IMR-90 (cell line): ENCODE measurements around the gene PCK2. TPM values are rescaled to one million over a fixed set of nuclear protein-coding genes. Genes with fewer than 3 reads are reported as not detected.

Experiments
- ATAC-seq: fragments of 200-7000 bp; cut with Tn5 transposase; 2 replicates; pipeline ENCODE4 v1.9.1; 2020; ENCODE audit warnings: low read depth, mild to moderate bottlenecking, moderate library complexity
- BruUV-seq: library from RNA; stranded (reverse); fragments of 400-500 nt; replicated peaks from 2 replicates; lab custom pipeline; 2021; lab: Mats Ljungman, UMichigan
- CTCF ChIA-PET: fragments of 300-600 bp; formaldehyde crosslinking; extraction: SDS; loops from one replicate; lab custom pipeline; 2021; ENCODE audit warnings: antibody characterized with exemption; lab: Yijun Ruan, JAX
- POLR2A ChIA-PET: fragments of 300-600 bp; sonication (Branson Sonifier 250); formaldehyde crosslinking; loops from one replicate; lab custom pipeline; 2022; ENCODE audit warnings: antibody characterized with exemption; ENCODE audit not compliant: unreplicated experiment; lab: Charles Lee
- DNase-seq: peaks from one replicate; pipeline ENCODE4 v3.0.0; 2013
- H2AFZ ChIP-seq: replicated peaks from 2 replicates; pipeline ENCODE3; 2013; ENCODE audit warnings: low read length, mild to moderate bottlenecking; ENCODE audit not compliant: poor library complexity
- H2AK5ac ChIP-seq: 2 replicates; pipeline ENCODE4 v1.6.1; 2013; ENCODE audit warnings: low read depth, low read length, inconsistent platforms
- H2AK9ac ChIP-seq: replicated peaks from 2 replicates; pipeline ENCODE3; 2013; ENCODE audit warnings: mild to moderate bottlenecking, low read depth, low read length, moderate library complexity; ENCODE audit not compliant: poor library complexity
- H2BK120ac ChIP-seq: 2 replicates; pipeline ENCODE4 v1.6.1; 2013; ENCODE audit warnings: low read depth, low read length, inconsistent platforms
- H2BK15ac ChIP-seq: 3 replicates; pipeline ENCODE4 v1.6.1; 2013; ENCODE audit warnings: low read depth, low read length, inconsistent platforms
- H2BK20ac ChIP-seq: 2 replicates; pipeline ENCODE4 v1.6.1; 2013; ENCODE audit warnings: low read depth, mild to moderate bottlenecking, inconsistent platforms, low read length, moderate library complexity
- H2BK5ac ChIP-seq: 2 replicates; pipeline ENCODE4 v1.6.1; 2013; ENCODE audit warnings: mild to moderate bottlenecking, low read depth, low read length, inconsistent platforms; ENCODE audit not compliant: poor library complexity, severe bottlenecking
- H3K14ac ChIP-seq: replicated peaks from 2 replicates; pipeline ENCODE4 v1.6.1; 2013; ENCODE audit warnings: low read depth, low read length, inconsistent platforms
- H3K18ac ChIP-seq: 2 replicates; pipeline ENCODE4 v1.6.1; 2013; ENCODE audit warnings: low read depth, low read length, control low read depth
- H3K23ac ChIP-seq: 2 replicates; pipeline ENCODE4 v1.6.1; 2013; ENCODE audit warnings: low read depth, low read length, inconsistent platforms
- H3K27ac ChIP-seq: 2 replicates; pipeline ENCODE4 v1.5.1; 2013; ENCODE audit warnings: mild to moderate bottlenecking, control low read depth, low read length; ENCODE audit not compliant: insufficient read depth
- H3K27me3 ChIP-seq: 2 replicates; pipeline ENCODE4 v1.6.1; 2013; ENCODE audit warnings: low read length; ENCODE audit not compliant: control insufficient read depth, insufficient read depth
- H3K36me3 ChIP-seq: 2 replicates; pipeline ENCODE4 v1.6.1; 2013; ENCODE audit warnings: low read length, mixed read lengths; ENCODE audit not compliant: control insufficient read depth, insufficient read depth
- H3K4ac ChIP-seq: 2 replicates; pipeline ENCODE4 v1.6.1; 2013; ENCODE audit warnings: low read depth, low read length, inconsistent platforms
- H3K4me1 ChIP-seq: 2 replicates; pipeline ENCODE4 v1.6.1; 2013; ENCODE audit warnings: low read length, mixed read lengths; ENCODE audit not compliant: control insufficient read depth, insufficient read depth
- H3K4me2 ChIP-seq: 2 replicates; pipeline ENCODE4 v1.6.1; 2013; ENCODE audit warnings: low read depth, mild to moderate bottlenecking, control low read depth, low read length, moderate library complexity
- H3K4me3 ChIP-seq: 2 replicates; pipeline ENCODE4 v1.5.1; 2013; ENCODE audit warnings: low read depth, mild to moderate bottlenecking, control low read depth, low read length, moderate library complexity; ENCODE audit not compliant: insufficient read depth
- H3K56ac ChIP-seq: 2 replicates; pipeline ENCODE4 v1.6.1; 2013; ENCODE audit warnings: low read length, inconsistent platforms; ENCODE audit not compliant: insufficient read depth; ENCODE audit errors: extremely low read depth
- H3K79me1 ChIP-seq, 2 experiments: 2 replicates each; pipeline ENCODE4 v1.6.1; 2013; ENCODE audit warnings: low read length in 2 of 2, inconsistent platforms in 1 of 2, low read depth in 1 of 2
- H3K9ac ChIP-seq: 2 replicates; pipeline ENCODE4 v1.6.1; 2013; ENCODE audit warnings: low read depth, low read length, control low read depth
- H3K9me1 ChIP-seq: 2 replicates; pipeline ENCODE4 v1.6.1; 2013; ENCODE audit warnings: low read length, inconsistent platforms; ENCODE audit not compliant: insufficient read depth
- H3K9me3 ChIP-seq: 2 replicates; pipeline ENCODE4 v1.6.1; 2013; ENCODE audit warnings: low read length; ENCODE audit not compliant: control insufficient read depth, insufficient read depth
- H4K20me1 ChIP-seq: 2 replicates; pipeline ENCODE4 v1.6.1; 2013; ENCODE audit warnings: low read length, inconsistent platforms; ENCODE audit not compliant: insufficient read depth
- H4K5ac ChIP-seq: 2 replicates; pipeline ENCODE4 v1.6.1; 2013; ENCODE audit warnings: mild to moderate bottlenecking, low read depth, low read length, control low read depth
- H4K8ac ChIP-seq, 2 experiments: 2 replicates each; pipeline ENCODE4 v1.6.1; 2013; ENCODE audit warnings: low read depth in 2 of 2, low read length in 2 of 2, control low read depth in 1 of 2, inconsistent platforms in 1 of 2
- H4K91ac ChIP-seq: 2 replicates; pipeline ENCODE4 v1.6.1; 2013; ENCODE audit warnings: low read depth, low read length, inconsistent platforms; ENCODE audit not compliant: insufficient read depth
- BHLHE40 ChIP-seq: fragments of 150-350 bp; IDR thresholded peaks from 2 replicates; pipeline ENCODE4 v1.6.1; 2016; ENCODE audit warnings: mild to moderate bottlenecking, low read depth, low read length
- CEBPB ChIP-seq: IDR thresholded peaks from 2 replicates; pipeline ENCODE4 v1.6.1; 2012; ENCODE audit warnings: low read depth, low read length, improper control_type of control experiment
- CHD1 ChIP-seq: IDR thresholded peaks from 2 replicates; pipeline ENCODE4 v1.6.1; 2012; ENCODE audit warnings: low read depth, low read length, improper control_type of control experiment
- CTCF ChIP-seq: conservative IDR thresholded peaks from 2 replicates; pipeline ENCODE4 v1.5.1; 2012; ENCODE audit warnings: mild to moderate bottlenecking, low read depth, low read length, improper control_type of control experiment
- ELK1 ChIP-seq: fragments of 150-350 bp; IDR thresholded peaks from 2 replicates; pipeline ENCODE4 v1.6.1; 2016; ENCODE audit warnings: low read depth, mild to moderate bottlenecking, low read length, moderate library complexity, borderline replicate concordance
- FOS ChIP-seq: fragments of 150-350 bp; IDR thresholded peaks from 2 replicates; pipeline ENCODE4 v1.6.1; 2016; ENCODE audit warnings: low read depth, low read length
- MAFK ChIP-seq: IDR thresholded peaks from 2 replicates; pipeline ENCODE4 v1.6.1; 2012; ENCODE audit warnings: low read depth, low read length, improper control_type of control experiment
- MAZ ChIP-seq: IDR thresholded peaks from 2 replicates; pipeline ENCODE4 v1.6.1; 2012; ENCODE audit warnings: low read depth, mild to moderate bottlenecking, low read length, improper control_type of control experiment, moderate library complexity, borderline replicate concordance
- MXI1 ChIP-seq: IDR thresholded peaks from 2 replicates; pipeline ENCODE4 v1.6.1; 2012; ENCODE audit warnings: low read depth, mild to moderate bottlenecking, low read length, moderate library complexity, borderline replicate concordance
- NFE2L2 ChIP-seq: fragments of 150-350 bp; IDR thresholded peaks from 2 replicates; pipeline ENCODE4 v1.6.1; 2016; ENCODE audit warnings: low read depth, mild to moderate bottlenecking, low read length
- POLR2A ChIP-seq: IDR thresholded peaks from 2 replicates; pipeline ENCODE4 v1.6.1; 2012; ENCODE audit warnings: mild to moderate bottlenecking, low read depth, low read length
- RAD21 ChIP-seq: IDR thresholded peaks from 2 replicates; pipeline ENCODE4 v1.6.1; 2012; ENCODE audit warnings: low read length, improper control_type of control experiment
- RCOR1 ChIP-seq: IDR thresholded peaks from 2 replicates; pipeline ENCODE4 v1.6.1; 2012; ENCODE audit warnings: mild to moderate bottlenecking, low read length, improper control_type of control experiment; ENCODE audit not compliant: insufficient replicate concordance
- RFX5 ChIP-seq: IDR thresholded peaks from 2 replicates; pipeline ENCODE4 v1.8.0; 2012; ENCODE audit warnings: low read depth, mild to moderate bottlenecking, low read length, moderate library complexity
- SMC3 ChIP-seq: fragments of 150-350 bp; IDR thresholded peaks from 2 replicates; pipeline ENCODE4 v1.6.1; 2016; ENCODE audit warnings: low read depth, mild to moderate bottlenecking, antibody characterized with exemption, low read length, moderate library complexity
- USF2 ChIP-seq: fragments of 150-350 bp; IDR thresholded peaks from 2 replicates; pipeline ENCODE4 v1.6.1; 2017; ENCODE audit warnings: mild to moderate bottlenecking, antibody characterized with exemption, low read length, low read depth
- WGBS, 2 experiments: methylation state at CpG; one replicate each; pipeline versions ENCODE4 v1.1.5 to v1.1.7; 2013; ENCODE audit warnings: missing lambda C conversion rate in 2 of 2; ENCODE audit not compliant: insufficient read length in 1 of 2; ENCODE audit errors: extremely low coverage in 2 of 2; 5-methylcytosine and 5-hydroxymethylcytosine counted together
- dilution Hi-C: fragments of 300-500 bp; cut with HindIII; formaldehyde crosslinking; loops from one replicate; pipeline ENCODE4 v1.14.3; 2018; ENCODE audit warnings: low sequenced_read_pairs; ENCODE audit not compliant: unreplicated experiment
- in situ Hi-C: fragments of 300-500 bp; cut with MboI; formaldehyde crosslinking; loops from 3 replicates; pipeline ENCODE4 v1.14.3; 2019; ENCODE audit warnings: low sequenced_read_pairs, inconsistent platforms, mixed read lengths
- intact Hi-C: fragments of 100-400 bp; cut with micrococcal nuclease; formaldehyde crosslinking; loops from 2 replicates; pipeline ENCODE4 v1.10.0; 2022
- polyA plus RNA-seq, 3 experiments: library from polyadenylated mRNA; depleted of rRNA; stranded (reverse); fragments of >200 nt; gene quantifications; 2 replicates each; pipeline ENCODE4 v1.2.3, GENCODE V29; 2012; ENCODE audit warnings: low replicate concordance in 1 of 3
- total RNA-seq: library from RNA; depleted of rRNA; stranded (reverse); fragments of >200 nt; gene quantifications from 2 replicates; pipeline ENCODE4 v1.2.3, GENCODE V29; 2012

PCK2 gene
- total and polyA plus RNA-seq, 2 of the 4 experiments (the other 2 are of a cell fraction), result 13.4 to 29.4 TPM

DNA sequence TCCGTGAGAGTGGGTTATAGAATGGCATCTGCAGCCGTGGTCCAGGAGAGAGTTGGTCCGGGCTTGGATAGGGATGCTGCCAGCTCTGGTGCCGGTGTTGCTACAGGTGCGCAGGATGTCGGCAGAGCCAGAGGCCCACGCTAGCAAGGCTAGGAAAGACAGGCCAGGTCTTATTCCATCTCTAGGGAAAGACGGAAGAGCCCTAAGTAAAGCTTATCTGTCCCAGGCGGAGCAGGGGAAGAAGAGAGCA, 41.4 kb downstream of the PCK2 start:
- H3K9me1 ChIP-seq, result peaks cover 19% of the 10 kb centered on the region
- intact Hi-C loops, result no loop called here
- POLR2A ChIA-PET, result no interaction called here

More for the DNA sequence above, 41.4 kb downstream of the PCK2 start:
- H2BK20ac ChIP-seq, result no peak overlapping the region
- CTCF ChIA-PET, result interaction anchor here (0.9 to 1.5 kb wide), 3 partner anchors 8 to 78 kb away, joined by 3 to 4 read pairs (median 3); no protein-coding TSS in a partner anchor
- H2AFZ ChIP-seq, result peak overlapping the region; percentile 99
- H4K5ac ChIP-seq, result no peak overlapping the region
- no peak overlapping the region for H2BK5ac ChIP-seq
- WGBS, 2 experiments, result 0% methylated on average over 4 of the region's 9 CpGs; no CpG with 5 or more reads in 1 of the 2 experiments
- H3K4ac ChIP-seq, result 0 out of 2 replicates have a peak overlapping the region, but pooled peaks have one; percentile 51
- H3K79me1 ChIP-seq, result peaks cover 17 to 38% of the 10 kb centered on the region in 2 experiments; a peak in 3 of 4 replicates
- ATAC-seq, result no peak
- peaks cover 11% of the 10 kb centered on the region; the same call in 1 of the 2 replicates for H4K20me1 ChIP-seq
- H3K18ac ChIP-seq, result no peak overlapping the region
- H3K4me3 ChIP-seq, result peak overlapping the region; percentile 97
- H4K8ac ChIP-seq, result peak overlapping the region in 1 of 2 experiments; percentile 20; a peak in 2 of 4 replicates
- H3K14ac ChIP-seq, result peak overlapping the region; percentile 73; the same call in 1 of the 2 replicates
- in situ Hi-C loops (loop anchor here (10.0 to 25.0 kb wide), 3 partner anchors 299 to 1048 kb away; partner anchors contain the start of genes ACIN1, BCL2L2, C14orf119 and PABPN1), dilution Hi-C loops (no loop called here)
- H3K36me3 ChIP-seq, result peaks cover 23% of the 10 kb centered on the region
- no peaks in the 10 kb centered on the region for H3K27me3 ChIP-seq
- TF ChIP-seq ELK1, result no peak
- TF ChIP-seq BHLHE40, result no peak
- TF ChIP-seq MAZ, result no peak
- no peak for TF ChIP-seq CTCF
- TF ChIP-seq SMC3, result no peak
- TF ChIP-seq MAFK, result no peak
- no peak for TF ChIP-seq USF2
- no peak for TF ChIP-seq RCOR1
- TF ChIP-seq RFX5, result no peak
- no peak for TF ChIP-seq RAD21
- no peak for TF ChIP-seq POLR2A
- TF ChIP-seq MXI1, result no peak
- TF ChIP-seq FOS, result no peak
- TF ChIP-seq CEBPB, result no peak
- TF ChIP-seq CHD1, result no peak
- no peak for TF ChIP-seq NFE2L2
- peaks cover 11% of the 10 kb centered on the region for H3K4me1 ChIP-seq
- H3K4me2 ChIP-seq, result peak overlapping the region; percentile 87
- no peak for DNase-seq
- peak overlapping the region; percentile 12; the same call in 1 of the 2 replicates for H3K23ac ChIP-seq
- no peak overlapping the region; the same call in 1 of the 2 replicates for H2AK5ac ChIP-seq
- peak overlapping the region; percentile 64; the same call in 1 of the 2 replicates for H3K56ac ChIP-seq
- H3K27ac ChIP-seq, result peak overlapping the region; percentile 5; the same call in 1 of the 2 replicates
- no peaks in the 10 kb centered on the region for H3K9me3 ChIP-seq
- H4K91ac ChIP-seq, result peak overlapping the region; percentile 61
- no peak overlapping the region for H2BK120ac ChIP-seq
- peak overlapping the region; percentile 13; the same call in 1 of the 2 replicates for H3K9ac ChIP-seq
- peak overlapping the region; percentile 82 for H2AK9ac ChIP-seq
- BruUV-seq, result no TSS peak
- H2BK15ac ChIP-seq, result no peak overlapping the region
